T-helper 2 cell treated with Interferon-gamma antibody and Interleukin-4, amounts not matched to agents 5 μg/mL and 100 μg/mL, for 36 hours (primary cell): ENCODE data around the gene SLC2A9.

Source experiments
- DNase-seq: peaks from one replicate; pipeline ENCODE4 v3.0.0; 2021; ENCODE audit warnings: low spot score
- H3K27ac Mint-ChIP-seq: one replicate; pipeline ENCODE4 v1.8.0; 2021; ENCODE audit warnings: mild to moderate bottlenecking, mixed read lengths
- H3K27me3 Mint-ChIP-seq: one replicate; pipeline ENCODE4 v1.8.0; 2021; ENCODE audit warnings: low read depth, mixed read lengths
- H3K36me3 Mint-ChIP-seq: one replicate; pipeline ENCODE4 v1.8.0; 2021; ENCODE audit warnings: low read depth, mixed read lengths
- H3K4me1 Mint-ChIP-seq: one replicate; pipeline ENCODE4 v1.8.0; 2021; ENCODE audit warnings: low read depth, mixed read lengths
- H3K4me3 Mint-ChIP-seq: one replicate; pipeline ENCODE4 v1.8.0; 2022; ENCODE audit warnings: mild to moderate bottlenecking, moderate library complexity, mixed read lengths
- H3K9me3 Mint-ChIP-seq: one replicate; pipeline ENCODE4 v1.8.0; 2021; ENCODE audit warnings: mixed read lengths

SLC2A9 gene

GRCh38 chr4:9866931-9867330, 154.4 kb downstream of the SLC2A9 start:
- H3K27me3 Mint-ChIP-seq = no peaks in the 10 kb centered on the region
- no peak overlapping the region for H3K27ac Mint-ChIP-seq
- no peak for DNase-seq
- H3K36me3 Mint-ChIP-seq = no peaks in the 10 kb centered on the region
- no peaks in the 10 kb centered on the region for H3K4me1 Mint-ChIP-seq
- H3K4me3 Mint-ChIP-seq = no peak overlapping the region
- H3K9me3 Mint-ChIP-seq = no peaks in the 10 kb centered on the region

GRCh38 chr4:9861561-9861960, 159.7 kb downstream of the SLC2A9 start:
- H3K27ac Mint-ChIP-seq = no peak overlapping the region

GRCh38 chr4:9859810-9860209, 161.5 kb downstream of the SLC2A9 start:
- no peaks in the 10 kb centered on the region for H3K36me3 Mint-ChIP-seq
- H3K4me3 Mint-ChIP-seq = no peak overlapping the region
- no peak overlapping the region for H3K27ac Mint-ChIP-seq
- H3K27me3 Mint-ChIP-seq = no peaks in the 10 kb centered on the region
- no peak for DNase-seq
- peaks cover 6% of the 10 kb centered on the region for H3K9me3 Mint-ChIP-seq
- H3K4me1 Mint-ChIP-seq = no peaks in the 10 kb centered on the region

More at GRCh38 chr4:9861561-9861960, 159.7 kb downstream of the SLC2A9 start:
- Mint-ChIP-seq H3K4me1 (no peaks in the 10 kb centered on the region), H3K36me3 (no peaks in the 10 kb centered on the region), H3K27me3 (no peaks in the 10 kb centered on the region), H3K9me3 (no peaks in the 10 kb centered on the region), H3K4me3 (no peak overlapping the region)
- no peak for DNase-seq

GRCh38 chr4:9849538-9849920, 171.8 kb downstream of the SLC2A9 start:
- no peak for DNase-seq
- no peak overlapping the region for H3K4me3 Mint-ChIP-seq
- no peak overlapping the region for H3K27ac Mint-ChIP-seq
- H3K36me3 Mint-ChIP-seq = no peaks in the 10 kb centered on the region
- no peaks in the 10 kb centered on the region for H3K9me3 Mint-ChIP-seq
- no peaks in the 10 kb centered on the region for H3K4me1 Mint-ChIP-seq
- H3K27me3 Mint-ChIP-seq = peaks cover 2% of the 10 kb centered on the region

GRCh38 chr4:9847968-9848748, 173.1 kb downstream of the SLC2A9 start:
- Mint-ChIP-seq H3K9me3 (no peaks in the 10 kb centered on the region), H3K27ac (no peak overlapping the region), H3K4me1 (no peaks in the 10 kb centered on the region), H3K27me3 (no peaks in the 10 kb centered on the region), H3K36me3 (no peaks in the 10 kb centered on the region), H3K4me3 (no peak overlapping the region)
- no peak for DNase-seq

- Mint-ChIP-seq H3K27ac (no peak overlapping the region), H3K36me3 (no peaks in the 10 kb centered on the region), H3K9me3 (peaks cover 11% of the 10 kb centered on the region), H3K27me3 (peaks cover 9% of the 10 kb centered on the region), H3K4me1 (no peaks in the 10 kb centered on the region), H3K4me3 (no peak overlapping the region)
- no peak for DNase-seq
These were observed 175.4 kb downstream of the SLC2A9 start for GRCh38 chr4:9845791-9846493.

- Mint-ChIP-seq H3K27me3 (peaks cover 23% of the 10 kb centered on the region), H3K27ac (no peak overlapping the region), H3K4me1 (no peaks in the 10 kb centered on the region), H3K4me3 (no peak overlapping the region), H3K9me3 (peaks cover 15% of the 10 kb centered on the region), H3K36me3 (no peaks in the 10 kb centered on the region)
- no peak for DNase-seq
These were observed 180.2 kb downstream of the SLC2A9 start for GRCh38 chr4:9841072-9841471.

GRCh38 chr4:9835430-9835829, 185.9 kb downstream of the SLC2A9 start:
- no peak overlapping the region for H3K27ac Mint-ChIP-seq
- no peak overlapping the region for H3K4me3 Mint-ChIP-seq
- peaks cover 17% of the 10 kb centered on the region for H3K27me3 Mint-ChIP-seq

GRCh38 chr4:9833421-9833820, 187.9 kb downstream of the SLC2A9 start:
- no peaks in the 10 kb centered on the region for H3K36me3 Mint-ChIP-seq
- H3K9me3 Mint-ChIP-seq = no peaks in the 10 kb centered on the region
- peaks cover 20% of the 10 kb centered on the region for H3K27me3 Mint-ChIP-seq
- H3K4me1 Mint-ChIP-seq = no peaks in the 10 kb centered on the region
- no peak overlapping the region for H3K27ac Mint-ChIP-seq
- DNase-seq = no peak
- no peak overlapping the region for H3K4me3 Mint-ChIP-seq

More at GRCh38 chr4:9835430-9835829, 185.9 kb downstream of the SLC2A9 start:
- no peaks in the 10 kb centered on the region for H3K4me1 Mint-ChIP-seq
- no peak for DNase-seq
- no peaks in the 10 kb centered on the region for H3K36me3 Mint-ChIP-seq
- H3K9me3 Mint-ChIP-seq = no peaks in the 10 kb centered on the region

- Mint-ChIP-seq H3K9me3 (no peaks in the 10 kb centered on the region), H3K27me3 (peaks cover 16% of the 10 kb centered on the region), H3K4me1 (no peaks in the 10 kb centered on the region), H3K27ac (no peak overlapping the region), H3K36me3 (no peaks in the 10 kb centered on the region), H3K4me3 (no peak overlapping the region)
- no peak for DNase-seq
These were observed 188.7 kb downstream of the SLC2A9 start for GRCh38 chr4:9832640-9833039.

GRCh38 chr4:9826551-9826950, 194.7 kb downstream of the SLC2A9 start:
- no peaks in the 10 kb centered on the region for H3K9me3 Mint-ChIP-seq
- peaks cover 14% of the 10 kb centered on the region for H3K4me1 Mint-ChIP-seq
- no peak overlapping the region for H3K27ac Mint-ChIP-seq
- H3K4me3 Mint-ChIP-seq = no peak overlapping the region
- H3K27me3 Mint-ChIP-seq = peaks cover 39% of the 10 kb centered on the region
- H3K36me3 Mint-ChIP-seq = no peaks in the 10 kb centered on the region
- DNase-seq = no peak

- no peak overlapping the region for H3K27ac Mint-ChIP-seq
- H3K4me3 Mint-ChIP-seq = peak overlapping the region; percentile 1
- DNase-seq = peak; percentile 46
- H3K4me1 Mint-ChIP-seq = peaks cover 14% of the 10 kb centered on the region
- H3K36me3 Mint-ChIP-seq = no peaks in the 10 kb centered on the region
- H3K27me3 Mint-ChIP-seq = peaks cover 41% of the 10 kb centered on the region
- no peaks in the 10 kb centered on the region for H3K9me3 Mint-ChIP-seq
These were observed 196.2 kb downstream of the SLC2A9 start for GRCh38 chr4:9825049-9825448.

GRCh38 chr4:9820343-9820742, 201.0 kb downstream of the SLC2A9 start:
- Mint-ChIP-seq H3K36me3 (no peaks in the 10 kb centered on the region), H3K27ac (no peak overlapping the region), H3K9me3 (no peaks in the 10 kb centered on the region), H3K4me1 (peaks cover 9% of the 10 kb centered on the region), H3K4me3 (no peak overlapping the region), H3K27me3 (peaks cover 43% of the 10 kb centered on the region)
- DNase-seq = no peak

- H3K4me3 Mint-ChIP-seq = no peak overlapping the region
- H3K9me3 Mint-ChIP-seq = no peaks in the 10 kb centered on the region
- no peak for DNase-seq
- H3K27me3 Mint-ChIP-seq = peaks cover 40% of the 10 kb centered on the region
- H3K36me3 Mint-ChIP-seq = no peaks in the 10 kb centered on the region
- peaks cover 13% of the 10 kb centered on the region for H3K4me1 Mint-ChIP-seq
- H3K27ac Mint-ChIP-seq = no peak overlapping the region
These were observed 205.0 kb downstream of the SLC2A9 start for GRCh38 chr4:9816285-9816684.
